Measurements from ENCODE around the gene SRRM1. TPM values are rescaled to one million over a fixed set of nuclear protein-coding genes. Genes with fewer than 3 reads are reported as not detected.

Gene SRRM1
- total and polyA plus RNA-seq, 10 of the 15 experiments (the other 5 are each of a cell fraction or from before 2014, with no cell fraction given) = 36.8 to 285 (median 126) TPM

DNA sequence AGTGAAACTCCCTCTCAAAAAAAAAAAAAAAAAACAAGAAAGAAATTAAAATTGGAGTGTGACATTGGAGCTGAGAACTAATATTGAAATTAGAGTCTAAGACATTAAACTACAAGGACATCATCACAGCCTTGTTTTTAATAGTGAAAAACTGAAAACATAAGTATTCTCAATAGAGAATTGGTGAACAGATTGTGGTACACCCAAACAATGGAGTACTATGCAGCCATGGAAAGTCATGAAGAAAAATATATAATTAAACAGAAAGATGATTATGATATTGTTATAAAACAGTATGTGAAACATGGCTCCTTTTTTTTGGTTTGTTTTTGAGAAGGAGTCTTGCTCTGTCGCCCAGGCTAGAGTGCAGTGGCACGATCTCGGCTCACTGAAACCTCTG is 43.8 kb upstream of the SRRM1 start (continued):
- TF ChIP-seq, protein P1, sequence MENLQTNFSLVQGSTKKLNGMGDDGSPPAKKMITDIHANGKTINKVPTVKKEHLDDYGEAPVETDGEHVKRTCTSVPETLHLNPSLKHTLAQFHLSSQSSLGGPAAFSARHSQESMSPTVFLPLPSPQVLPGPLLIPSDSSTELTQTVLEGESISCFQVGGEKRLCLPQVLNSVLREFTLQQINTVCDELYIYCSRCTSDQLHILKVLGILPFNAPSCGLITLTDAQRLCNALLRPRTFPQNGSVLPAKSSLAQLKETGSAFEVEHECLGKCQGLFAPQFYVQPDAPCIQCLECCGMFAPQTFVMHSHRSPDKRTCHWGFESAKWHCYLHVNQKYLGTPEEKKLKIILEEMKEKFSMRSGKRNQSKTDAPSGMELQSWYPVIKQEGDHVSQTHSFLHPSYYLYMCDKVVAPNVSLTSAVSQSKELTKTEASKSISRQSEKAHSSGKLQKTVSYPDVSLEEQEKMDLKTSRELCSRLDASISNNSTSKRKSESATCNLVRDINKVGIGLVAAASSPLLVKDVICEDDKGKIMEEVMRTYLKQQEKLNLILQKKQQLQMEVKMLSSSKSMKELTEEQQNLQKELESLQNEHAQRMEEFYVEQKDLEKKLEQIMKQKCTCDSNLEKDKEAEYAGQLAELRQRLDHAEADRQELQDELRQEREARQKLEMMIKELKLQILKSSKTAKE (IDR thresholded peaks at IDR 0.05; ENCODE audit: low read depth, poor library complexity, severe bottlenecking) = no peak

DNA sequence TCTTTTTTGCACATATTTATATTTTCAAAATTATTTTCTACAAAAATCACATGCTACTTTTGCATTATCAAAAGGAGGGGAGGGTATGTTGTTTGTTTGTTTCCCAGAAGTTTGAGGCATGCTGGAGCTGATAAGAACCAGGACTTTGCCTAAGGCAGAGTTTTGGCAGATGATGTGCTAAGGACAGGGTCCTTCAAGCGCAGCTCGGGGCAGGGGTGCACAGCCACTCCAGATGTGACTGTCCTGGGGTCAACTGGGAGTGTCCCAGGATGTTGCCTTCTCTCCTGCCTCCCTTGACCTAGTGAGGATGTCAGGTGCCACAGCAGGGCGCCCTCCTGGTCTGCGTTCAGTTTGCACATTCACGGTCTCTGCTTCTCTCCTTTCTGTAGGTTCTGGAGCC is 42.6 kb upstream of the SRRM1 start:
- Histone ChIP-seq H3K4me1 (ENCODE audit: control insufficient read depth, insufficient read depth, low read length) (no peaks in the 10 kb centered on the region), H2AFZ (ENCODE audit: control insufficient read depth, low read depth, low read length) (no peak overlapping the region), H3K27ac (ENCODE audit: control insufficient read depth, insufficient read depth) (no peak overlapping the region), H3K27me3 (replicated peaks in 1 of 2; ENCODE audit: control insufficient read depth in 2 of 2, insufficient read depth in 2 of 2, low read length in 1 of 2) (no peaks in the 10 kb centered on the region; a peak in 1 of 4 replicates), H3K36me3 (ENCODE audit: control insufficient read depth in 2 of 2, insufficient read depth in 2 of 2, low read length in 1 of 2) (no peaks in the 10 kb centered on the region), H3K4me3 (no peak overlapping the region), H3K9me3 (replicated peaks; ENCODE audit: control insufficient read depth, insufficient read depth, low read length) (no peaks in the 10 kb centered on the region; the same call in 2 of the 3 replicates), H3K4me2 (ENCODE audit: control insufficient read depth, insufficient read depth) (no peak overlapping the region), H3K9ac (ENCODE audit: control insufficient read depth, insufficient read depth, low read length) (no peak overlapping the region), H4K20me1 (ENCODE audit: control insufficient read depth, insufficient read depth) (no peaks in the 10 kb centered on the region), H3K79me2 (ENCODE audit: control insufficient read depth, insufficient read depth, low read length) (no peaks in the 10 kb centered on the region)
- in situ Hi-C loops (cut with MboI) (no loop called here), intact Hi-C loops (cut with micrococcal nuclease; ENCODE audit: unreplicated experiment) (no loop called here)
- DNase-seq (ENCODE audit: low read depth, low spot score) (no peak), FAIRE-seq (no peak), ATAC-seq (no peak)
- SMC1A ChIA-PET (ENCODE audit: uncharacterized antibody, unreplicated experiment) = no interaction called here
- 57% methylated on average over 5 of the region's 5 CpGs for WGBS (ENCODE audit: insufficient coverage, insufficient replicate concordance, low lambda C conversion rate, missing lambda C conversion rate)
- POLR2A ChIA-PET = no interaction called here
- RAD21 ChIA-PET (ENCODE audit: unreplicated experiment) = no interaction called here
- TF ChIP-seq SIX5 (IDR thresholded peaks at IDR 0.05; ENCODE audit: low read depth, low read length, severe bottlenecking) (no peak), MTA2 (IDR thresholded peaks at IDR 0.05; ENCODE audit: low read depth) (no peak), KLF5 (IDR thresholded peaks at IDR 0.05; ENCODE audit: partially characterized antibody) (no peak), FOS (IDR thresholded peaks at IDR 0.05; ENCODE audit: borderline replicate concordance, extremely low read depth, insufficient read length) (no peak), IKZF1 (conservative IDR thresholded peaks at IDR 0.05) (no peak), ESRRA (IDR thresholded peaks at IDR 0.05; ENCODE audit: low read length) (no peak), PML (IDR thresholded peaks at IDR 0.05; ENCODE audit: low read length) (no peak), ZNF384 (IDR thresholded peaks at IDR 0.05; ENCODE audit: borderline replicate concordance, low read depth, low read length) (no peak), ETV6 (conservative IDR thresholded peaks at IDR 0.05 in 1 of 2, IDR thresholded peaks at IDR 0.05 in 1 of 2; ENCODE audit: borderline replicate concordance in 1 of 2, low read depth in 1 of 2) (no peak), ATF7 (IDR thresholded peaks at IDR 0.05; ENCODE audit: low read depth) (no peak), STAT1 (conservative IDR thresholded peaks at IDR 0.05) (no peak), RELA (IDR thresholded peaks at IDR 0.05; ENCODE audit: borderline replicate concordance, partially characterized antibody) (no peak)
- TF ChIP-seq, protein P2, sequence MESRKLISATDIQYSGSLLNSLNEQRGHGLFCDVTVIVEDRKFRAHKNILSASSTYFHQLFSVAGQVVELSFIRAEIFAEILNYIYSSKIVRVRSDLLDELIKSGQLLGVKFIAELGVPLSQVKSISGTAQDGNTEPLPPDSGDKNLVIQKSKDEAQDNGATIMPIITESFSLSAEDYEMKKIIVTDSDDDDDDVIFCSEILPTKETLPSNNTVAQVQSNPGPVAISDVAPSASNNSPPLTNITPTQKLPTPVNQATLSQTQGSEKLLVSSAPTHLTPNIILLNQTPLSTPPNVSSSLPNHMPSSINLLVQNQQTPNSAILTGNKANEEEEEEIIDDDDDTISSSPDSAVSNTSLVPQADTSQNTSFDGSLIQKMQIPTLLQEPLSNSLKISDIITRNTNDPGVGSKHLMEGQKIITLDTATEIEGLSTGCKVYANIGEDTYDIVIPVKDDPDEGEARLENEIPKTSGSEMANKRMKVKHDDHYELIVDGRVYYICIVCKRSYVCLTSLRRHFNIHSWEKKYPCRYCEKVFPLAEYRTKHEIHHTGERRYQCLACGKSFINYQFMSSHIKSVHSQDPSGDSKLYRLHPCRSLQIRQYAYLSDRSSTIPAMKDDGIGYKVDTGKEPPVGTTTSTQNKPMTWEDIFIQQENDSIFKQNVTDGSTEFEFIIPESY (IDR thresholded peaks at IDR 0.05) = no peak
- CTCF ChIA-PET = no interaction called here
- BruUV-seq (replicated peaks) = no TSS peak
